Measurements from ENCODE around the gene IL25. TPM values are rescaled to one million over a fixed set of nuclear protein-coding genes. Genes with fewer than 3 reads are reported as not detected.

The IL25 gene
- total RNA-seq, 4 donors from 2014 or later, result not detected

DNA sequence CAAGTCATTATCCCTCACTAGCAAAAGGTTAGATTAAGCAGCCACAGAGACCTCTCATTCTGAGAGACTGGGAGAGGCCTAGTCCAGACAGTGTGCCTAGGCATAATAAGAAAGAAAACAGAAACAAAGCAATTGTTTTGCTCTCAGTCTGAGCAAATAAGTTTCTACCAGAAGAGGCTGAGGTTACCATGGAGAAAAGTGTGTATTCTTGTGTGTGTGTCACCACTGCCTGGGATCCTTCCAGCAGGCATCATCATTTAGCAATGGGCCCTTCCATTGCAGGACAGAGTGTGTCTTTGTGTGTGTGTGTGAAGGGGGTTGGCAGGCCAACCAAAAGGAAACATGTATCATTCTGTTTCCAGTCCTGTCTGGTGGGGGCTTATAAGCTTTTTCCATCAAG is 11.3 kb upstream of the IL25 start:
- in situ Hi-C loops (cut with MboI; ENCODE audit: low pct_ligation_motif_present in 1 of 4, low pct_unique_long_range_greater_than_20kb in 1 of 4, low sequenced_read_pairs in 3 of 4), result no loop called here
- peak overlapping the region; percentile 2 to 40 (median 32) for H3K27ac ChIP-seq
- intact Hi-C loops (cut with DNase I; ENCODE audit: low total_unique reads), result no loop called here
- no peak for TF ChIP-seq POLR2AphosphoS5 (IDR thresholded peaks at IDR 0.05)
- no peak for TF ChIP-seq EP300 (IDR thresholded peaks at IDR 0.05; ENCODE audit: low read depth)
- TF ChIP-seq, protein P1, sequence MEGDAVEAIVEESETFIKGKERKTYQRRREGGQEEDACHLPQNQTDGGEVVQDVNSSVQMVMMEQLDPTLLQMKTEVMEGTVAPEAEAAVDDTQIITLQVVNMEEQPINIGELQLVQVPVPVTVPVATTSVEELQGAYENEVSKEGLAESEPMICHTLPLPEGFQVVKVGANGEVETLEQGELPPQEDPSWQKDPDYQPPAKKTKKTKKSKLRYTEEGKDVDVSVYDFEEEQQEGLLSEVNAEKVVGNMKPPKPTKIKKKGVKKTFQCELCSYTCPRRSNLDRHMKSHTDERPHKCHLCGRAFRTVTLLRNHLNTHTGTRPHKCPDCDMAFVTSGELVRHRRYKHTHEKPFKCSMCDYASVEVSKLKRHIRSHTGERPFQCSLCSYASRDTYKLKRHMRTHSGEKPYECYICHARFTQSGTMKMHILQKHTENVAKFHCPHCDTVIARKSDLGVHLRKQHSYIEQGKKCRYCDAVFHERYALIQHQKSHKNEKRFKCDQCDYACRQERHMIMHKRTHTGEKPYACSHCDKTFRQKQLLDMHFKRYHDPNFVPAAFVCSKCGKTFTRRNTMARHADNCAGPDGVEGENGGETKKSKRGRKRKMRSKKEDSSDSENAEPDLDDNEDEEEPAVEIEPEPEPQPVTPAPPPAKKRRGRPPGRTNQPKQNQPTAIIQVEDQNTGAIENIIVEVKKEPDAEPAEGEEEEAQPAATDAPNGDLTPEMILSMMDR (IDR thresholded peaks at IDR 0.05), result no peak
- TF ChIP-seq POLR2A (IDR thresholded peaks at IDR 0.05), result no peak
- H3K9me3 ChIP-seq, result no peaks in the 10 kb centered on the region
- H3K4me3 ChIP-seq, result no peak overlapping the region
- peaks cover 34% of the 10 kb centered on the region for H3K27me3 ChIP-seq
- H3K4me1 ChIP-seq, result peaks cover 0 to 19% (median 4%) of the 10 kb centered on the region in 4 donors
- no peak for DNase-seq
- H3K36me3 ChIP-seq, result no peaks in the 10 kb centered on the region

DNA sequence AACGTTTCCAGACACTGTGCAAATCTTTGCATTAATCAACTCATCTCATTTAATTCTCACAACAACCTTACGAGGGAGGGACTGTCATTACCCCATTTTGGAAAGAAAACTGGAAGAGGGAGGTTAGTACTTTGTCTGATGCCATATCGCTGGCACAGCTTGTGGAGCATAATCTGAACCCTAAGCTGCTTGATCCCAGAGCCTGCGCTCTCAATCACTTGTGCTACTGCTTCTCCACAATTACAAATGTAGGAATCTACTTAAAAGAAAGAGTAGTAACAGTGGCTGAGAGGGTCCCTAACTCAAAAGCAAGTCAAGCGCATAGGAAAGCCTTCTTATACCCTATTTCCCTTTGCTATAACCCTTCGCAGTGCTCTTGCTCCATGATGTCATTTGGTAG is 10.8 kb upstream of the IL25 start:
- Histone ChIP-seq H3K27ac (peak overlapping the region; percentile 2 to 42 (median 32)), H3K27me3 (peaks cover 38% of the 10 kb centered on the region), H3K9me3 (no peaks in the 10 kb centered on the region), H3K4me3 (no peak overlapping the region), H3K36me3 (no peaks in the 10 kb centered on the region), H3K4me1 (peaks cover 3 to 22% (median 4%) of the 10 kb centered on the region in 4 donors)
- in situ Hi-C loops (cut with MboI; ENCODE audit: low pct_ligation_motif_present in 1 of 4, low pct_unique_long_range_greater_than_20kb in 1 of 4, low sequenced_read_pairs in 3 of 4), result no loop called here
- 68 to 72% methylated on average over 4 to 6 of the region's 6 CpGs for WGBS, 2 donors (ENCODE audit: low coverage in 1 of 2)
- no peak for DNase-seq
- intact Hi-C loops (cut with DNase I; ENCODE audit: low total_unique reads), result no loop called here
- TF ChIP-seq, protein P1 (IDR thresholded peaks at IDR 0.05), result no peak
- TF ChIP-seq POLR2A (IDR thresholded peaks at IDR 0.05), result no peak
- TF ChIP-seq POLR2AphosphoS5 (IDR thresholded peaks at IDR 0.05), result no peak
- TF ChIP-seq EP300 (IDR thresholded peaks at IDR 0.05; ENCODE audit: low read depth), result no peak

DNA sequence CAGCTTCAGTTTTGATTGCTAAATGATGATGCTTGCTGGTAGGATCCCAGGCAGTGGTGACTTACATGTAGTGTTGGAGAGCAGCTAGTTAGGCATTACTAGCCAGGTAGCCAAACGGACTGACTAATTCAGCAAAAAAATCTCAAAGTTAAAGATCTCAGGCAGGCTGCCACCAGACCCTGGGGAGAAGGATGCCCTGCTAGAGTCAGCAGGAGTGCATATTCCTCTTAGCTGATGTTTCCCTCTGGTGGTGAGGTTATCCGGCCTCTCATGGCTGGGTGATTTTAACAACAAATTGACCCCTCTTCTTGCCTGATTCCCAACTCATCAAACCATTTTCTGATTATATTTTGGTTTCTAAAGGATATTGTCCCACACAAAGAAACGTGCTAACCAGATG is 10.4 kb upstream of the IL25 start:
- DNase-seq, result no peak
- peaks cover 41% of the 10 kb centered on the region for H3K27me3 ChIP-seq
- H3K4me1 ChIP-seq, result peaks cover 4 to 23% (median 5%) of the 10 kb centered on the region in 4 donors
- H3K27ac ChIP-seq, result peak overlapping the region in 3 of 4 donors; percentile 29 to 42 (median 34)
- in situ Hi-C loops (cut with MboI; ENCODE audit: low pct_ligation_motif_present in 1 of 4, low pct_unique_long_range_greater_than_20kb in 1 of 4, low sequenced_read_pairs in 3 of 4), result no loop called here
- intact Hi-C loops (cut with DNase I; ENCODE audit: low total_unique reads), result no loop called here
- 55 to 58% methylated on average over 3 of the region's 3 CpGs for WGBS, 2 donors (ENCODE audit: low coverage in 1 of 2)
- H3K36me3 ChIP-seq, result no peaks in the 10 kb centered on the region
- no peak for TF ChIP-seq POLR2A (IDR thresholded peaks at IDR 0.05)
- TF ChIP-seq EP300 (IDR thresholded peaks at IDR 0.05; ENCODE audit: low read depth), result no peak
- TF ChIP-seq POLR2AphosphoS5 (IDR thresholded peaks at IDR 0.05), result no peak
- TF ChIP-seq, protein P1 (IDR thresholded peaks at IDR 0.05), result no peak
- H3K4me3 ChIP-seq, result no peak overlapping the region
- no peaks in the 10 kb centered on the region for H3K9me3 ChIP-seq

DNA sequence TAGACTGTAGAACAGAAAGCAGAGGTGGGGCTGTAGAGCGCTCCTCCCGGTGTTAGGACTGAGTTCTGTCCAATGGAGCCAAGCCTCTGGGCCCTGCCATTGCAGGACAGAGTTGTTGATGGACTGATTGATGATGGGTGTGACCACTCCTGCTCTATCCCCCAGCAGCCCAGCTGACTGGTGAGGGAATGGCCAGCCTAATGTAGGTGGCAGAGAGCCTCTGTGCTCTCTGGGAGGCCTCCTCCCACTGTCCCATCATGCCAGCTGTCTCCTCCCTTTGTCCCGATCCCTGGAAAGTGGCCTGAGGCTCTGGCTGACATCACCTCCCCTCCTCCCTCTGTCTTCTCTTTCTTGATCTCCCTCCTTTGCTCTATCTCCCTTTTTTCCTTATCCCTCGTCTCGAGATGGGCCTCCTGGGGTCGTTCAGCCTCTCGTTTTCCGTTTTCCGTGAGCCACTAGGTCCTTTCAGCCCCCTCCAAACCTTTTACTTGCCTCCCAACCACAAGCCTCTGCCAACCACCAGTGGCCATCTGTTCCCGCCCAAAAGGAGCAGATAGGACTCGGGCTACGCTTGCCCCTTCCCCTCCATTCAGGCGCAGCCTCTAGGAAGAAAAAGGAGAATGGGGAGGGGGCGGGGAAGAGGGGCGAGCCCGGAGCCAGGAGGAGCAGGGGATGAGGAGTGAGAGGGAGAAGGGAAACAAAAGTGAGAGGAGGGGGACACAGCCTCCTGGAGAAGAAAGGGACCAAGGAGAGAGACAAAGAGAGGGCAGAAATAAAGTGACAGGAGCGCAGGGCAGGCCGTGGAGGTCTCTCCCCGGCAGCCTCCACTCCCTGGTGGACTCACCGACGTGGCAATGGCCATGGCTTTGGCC is 8.2 kb upstream of the IL25 start:
- intact Hi-C loops (cut with DNase I; ENCODE audit: low total_unique reads) (no loop called here), in situ Hi-C loops (cut with MboI; ENCODE audit: low pct_ligation_motif_present in 1 of 4, low pct_unique_long_range_greater_than_20kb in 1 of 4, low sequenced_read_pairs in 3 of 4) (no loop called here)
- no peaks in the 10 kb centered on the region for H3K9me3 ChIP-seq
- DNase-seq, result no peak
- no peaks in the 10 kb centered on the region for H3K36me3 ChIP-seq
- WGBS, 2 donors (ENCODE audit: low coverage in 1 of 2), result 20 to 49% methylated on average over 1 to 21 of the region's 21 CpGs
- peak overlapping the region; percentile 86 to 97 (median 92) for H3K27ac ChIP-seq
- H3K4me1 ChIP-seq, result peaks cover 4 to 23% (median 5%) of the 10 kb centered on the region in 4 donors
- H3K4me3 ChIP-seq, result peak overlapping the region in 3 of 4 donors; percentile 39 to 59 (median 39)
- TF ChIP-seq POLR2AphosphoS5 (IDR thresholded peaks at IDR 0.05), result no peak
- TF ChIP-seq, protein P1 (IDR thresholded peaks at IDR 0.05), result no peak
- TF ChIP-seq POLR2A (IDR thresholded peaks at IDR 0.05), result no peak
- no peak for TF ChIP-seq EP300 (IDR thresholded peaks at IDR 0.05; ENCODE audit: low read depth)
- H3K27me3 ChIP-seq, result peaks cover 46% of the 10 kb centered on the region
